H1 (cell line): ENCODE data around the gene P2RX1. TPM values are rescaled to one million over a fixed set of nuclear protein-coding genes. Genes with fewer than 3 reads are reported as not detected.

Source experiments
- CTCF ChIA-PET: fragments of 300-600 bp; sonication (Branson Sonifier 250); formaldehyde crosslinking; loops from one replicate; lab custom pipeline; 2021; ENCODE audit not compliant: partially characterized antibody; lab: Charles Lee
- POLR2A ChIA-PET: fragments of 300-600 bp; sonication (Branson Sonifier 250); formaldehyde crosslinking; loops from one replicate; lab custom pipeline; 2021; ENCODE audit warnings: inconsistent platforms; ENCODE audit not compliant: partially characterized antibody; lab: Charles Lee
- DNase-seq, 2 experiments: peaks; one replicate each; pipeline versions ENCODE4 v3.0.0 to v3.0.0-alpha.2; 2010 to 2022; ENCODE audit warnings: low spot score in 2 of 2, low read depth in 1 of 2, mixed read lengths in 1 of 2
- FAIRE-seq: peaks from 2 replicates; lab custom pipeline; 2011; peaks lifted over from hg19 to GRCh38; lab: Jason Lieb, UNC
- H2AFZ ChIP-seq: 2 replicates; pipeline ENCODE4 v1.8.1; 2012; ENCODE audit warnings: low read length, inconsistent platforms
- H2AK5ac ChIP-seq: 2 replicates; pipeline ENCODE4 v1.6.1; 2013; ENCODE audit warnings: low read depth, low read length
- H2BK120ac ChIP-seq: replicated peaks from 2 replicates; pipeline ENCODE3; 2013; ENCODE audit warnings: low read depth, low read length, inconsistent platforms
- H2BK12ac ChIP-seq: 2 replicates; pipeline ENCODE4 v1.6.1; 2013; ENCODE audit warnings: low read depth, low read length
- H2BK15ac ChIP-seq: 2 replicates; pipeline ENCODE4 v1.6.1; 2013; ENCODE audit warnings: low read length
- H2BK20ac ChIP-seq: 2 replicates; pipeline ENCODE4 v1.6.1; 2013; ENCODE audit warnings: low read length
- H2BK5ac ChIP-seq: 2 replicates; pipeline ENCODE4 v1.6.1; 2013; ENCODE audit warnings: low read depth, low read length
- H3K14ac ChIP-seq: 2 replicates; pipeline ENCODE4 v1.6.1; 2013; ENCODE audit warnings: inconsistent platforms; ENCODE audit not compliant: insufficient read length
- H3K18ac ChIP-seq: 2 replicates; pipeline ENCODE4 v1.6.1; 2013; ENCODE audit warnings: low read length; ENCODE audit errors: extremely low read depth
- H3K23ac ChIP-seq: 2 replicates; pipeline ENCODE4 v1.6.1; 2013; ENCODE audit warnings: inconsistent platforms; ENCODE audit not compliant: insufficient read length
- H3K23me2 ChIP-seq: 2 replicates; pipeline ENCODE4 v1.6.1; 2013; ENCODE audit warnings: low read depth, low read length
- H3K27ac ChIP-seq: 2 replicates; pipeline ENCODE4 v1.6.1; 2011; ENCODE audit warnings: low read depth, low read length, inconsistent platforms
- H3K27me3 ChIP-seq, 4 experiments: replicated peaks in 1 of 4; 1 replicate in 1 of 4; 2 replicates in 3 of 4; pipeline versions ENCODE4 v1.6.1 to v1.8.1; 2011 to 2013; ENCODE audit warnings: low read length in 3 of 4, mild to moderate bottlenecking in 3 of 4, inconsistent platforms in 2 of 4, mixed read lengths in 2 of 4, moderate library complexity in 1 of 4; ENCODE audit not compliant: control insufficient read depth in 3 of 4, insufficient read depth in 3 of 4; ENCODE audit errors: extremely low read depth in 1 of 4
- H3K36me3 ChIP-seq, 4 experiments: 2 replicates each; pipeline versions ENCODE4 v1.6.1 to v1.8.1; 2011 to 2013; ENCODE audit warnings: mild to moderate bottlenecking in 4 of 4, low read length in 3 of 4, moderate library complexity in 2 of 4, control low read depth in 1 of 4, inconsistent platforms in 1 of 4; ENCODE audit not compliant: insufficient read depth in 4 of 4, control insufficient read depth in 2 of 4
- H3K4ac ChIP-seq: replicated peaks from 2 replicates; pipeline ENCODE3; 2013; ENCODE audit warnings: low read length, low read depth, mixed read lengths, inconsistent platforms; ENCODE audit not compliant: insufficient read length
- H3K4me1 ChIP-seq, 4 experiments: replicated peaks in 1 of 4; 1 replicate in 1 of 4; 2 replicates in 3 of 4; pipeline versions ENCODE4 v1.6.1 to v1.8.1; 2011 to 2013; ENCODE audit warnings: low read length in 3 of 4, inconsistent platforms in 2 of 4, mixed read lengths in 1 of 4; ENCODE audit not compliant: insufficient read depth in 4 of 4, control insufficient read depth in 3 of 4
- H3K4me2 ChIP-seq, 2 experiments: 2 replicates each; pipeline versions ENCODE4 v1.6.1 to v1.8.1; 2011 to 2013; ENCODE audit warnings: low read depth in 2 of 2, low read length in 2 of 2, control low read depth in 1 of 2, inconsistent platforms in 1 of 2, mild to moderate bottlenecking in 1 of 2; ENCODE audit not compliant: insufficient read depth in 1 of 2
- H3K4me3 ChIP-seq, 4 experiments: fragments of 200-600, 300-600 bp in 1 of 4; sonication (generic), shearing (Covaris generic), sonication (Bioruptor Twin) in 1 of 4; 2 replicates each; pipeline versions ENCODE4 v1.5.1 to v1.8.1; 2011 to 2016; ENCODE audit warnings: low read length in 4 of 4, low read depth in 3 of 4, control low read depth in 2 of 4, inconsistent platforms in 2 of 4, mild to moderate bottlenecking in 2 of 4, mixed read lengths in 1 of 4, moderate library complexity in 1 of 4; ENCODE audit not compliant: insufficient read depth in 2 of 4; ENCODE audit errors: extremely low read depth in 1 of 4
- H3K56ac ChIP-seq: replicated peaks from 2 replicates; pipeline ENCODE3; 2013; ENCODE audit warnings: low read depth, mild to moderate bottlenecking, mixed read lengths, low read length, inconsistent platforms; ENCODE audit not compliant: insufficient read length
- H3K79me1 ChIP-seq: 2 replicates; pipeline ENCODE4 v1.6.1; 2013; ENCODE audit warnings: low read depth, low read length, control low read depth
- H3K79me2 ChIP-seq, 2 experiments: 2 replicates each; pipeline versions ENCODE4 v1.6.1 to v1.8.1; 2012 to 2013; ENCODE audit warnings: low read length in 2 of 2, mild to moderate bottlenecking in 2 of 2, inconsistent platforms in 1 of 2; ENCODE audit not compliant: insufficient read depth in 2 of 2, control insufficient read depth in 1 of 2
- H3K9ac ChIP-seq, 4 experiments: replicated peaks in 1 of 4; 1 replicate in 1 of 4; 2 replicates in 3 of 4; pipeline versions ENCODE4 v1.6.1 to v1.8.1; 2011 to 2013; ENCODE audit warnings: low read depth in 3 of 4, low read length in 3 of 4, control low read depth in 2 of 4, mild to moderate bottlenecking in 2 of 4, moderate library complexity in 2 of 4, inconsistent platforms in 1 of 4; ENCODE audit errors: extremely low read depth in 1 of 4
- H3K9me3 ChIP-seq, 2 experiments: 2 replicates each; pipeline versions ENCODE4 v1.6.1 to v1.8.1; 2012 to 2013; ENCODE audit warnings: mild to moderate bottlenecking in 2 of 2, moderate library complexity in 2 of 2, control low read depth in 1 of 2, inconsistent platforms in 1 of 2, low read depth in 1 of 2, low read length in 1 of 2, mixed read lengths in 1 of 2; ENCODE audit not compliant: insufficient read depth in 2 of 2
- H4K20me1 ChIP-seq, 2 experiments: replicated peaks in 1 of 2; 2 replicates each; pipeline versions ENCODE3 to v1.8.1; 2011 to 2013; ENCODE audit warnings: inconsistent platforms in 2 of 2, low read length in 2 of 2, mild to moderate bottlenecking in 1 of 2; ENCODE audit not compliant: insufficient read depth in 2 of 2, control insufficient read depth in 1 of 2
- H4K5ac ChIP-seq: 2 replicates; pipeline ENCODE4 v1.6.1; 2013; ENCODE audit warnings: low read length, low read depth, mixed read lengths, inconsistent platforms; ENCODE audit not compliant: insufficient read length
- H4K8ac ChIP-seq: 2 replicates; pipeline ENCODE4 v1.8.0; 2013; ENCODE audit warnings: mild to moderate bottlenecking, moderate library complexity, low read length, inconsistent platforms; ENCODE audit not compliant: insufficient read depth; ENCODE audit errors: extremely low read depth
- H4K91ac ChIP-seq: replicated peaks from 2 replicates; pipeline ENCODE3; 2013; ENCODE audit warnings: low read length, mixed read lengths, inconsistent platforms; ENCODE audit not compliant: insufficient read length
- CTBP2 ChIP-seq: IDR thresholded peaks from 2 replicates; pipeline ENCODE4 v1.7.0; 2011; ENCODE audit warnings: borderline replicate concordance, mild to moderate bottlenecking, moderate library complexity, mixed read lengths, low read length; ENCODE audit not compliant: insufficient read depth, insufficient read length
- EGR1 ChIP-seq: IDR thresholded peaks from 2 replicates; pipeline ENCODE4 v1.6.1; 2011; ENCODE audit warnings: low read depth, low read length, borderline replicate concordance
- EP300 ChIP-seq, 2 experiments: IDR thresholded peaks; 1 replicate in 1 of 2; 2 replicates in 1 of 2; pipeline ENCODE4 v1.6.1; 2011 to 2012; ENCODE audit warnings: low read depth in 2 of 2, low read length in 2 of 2, mild to moderate bottlenecking in 2 of 2, borderline replicate concordance in 1 of 2, inconsistent platforms in 1 of 2, moderate library complexity in 1 of 2
- KDM1A ChIP-seq: fragments of 200-600, 300-600 bp; sonication (generic); IDR thresholded peaks from 2 replicates; pipeline ENCODE4 v1.7.1; 2016; ENCODE audit warnings: mild to moderate bottlenecking, low read length, borderline replicate concordance
- KDM5A ChIP-seq: fragments of 200-600 bp; IDR thresholded peaks from 2 replicates; pipeline ENCODE4 v1.7.1; 2012; ENCODE audit warnings: mild to moderate bottlenecking, low read length, inconsistent platforms, mixed read lengths
- POLR2A ChIP-seq, 2 experiments: IDR thresholded peaks; 1 replicate in 1 of 2; 2 replicates in 1 of 2; pipeline ENCODE4 v1.6.1; 2011; ENCODE audit warnings: low read depth in 2 of 2, low read length in 2 of 2, mild to moderate bottlenecking in 2 of 2; ENCODE audit errors: control extremely low read depth in 1 of 2
- POLR2AphosphoS5 ChIP-seq: IDR thresholded peaks from 2 replicates; pipeline ENCODE4 v1.6.1; 2011; ENCODE audit warnings: low read depth, low read length
- POU5F1 ChIP-seq: IDR thresholded peaks from 2 replicates; pipeline ENCODE4 v1.6.1; 2011; ENCODE audit warnings: low read depth, mild to moderate bottlenecking, low read length, moderate library complexity
- SIN3A ChIP-seq, 2 experiments: IDR thresholded peaks in 1 of 2; conservative IDR thresholded peaks in 1 of 2; 2 replicates each; pipeline ENCODE4 v1.6.1; 2011 to 2012; ENCODE audit warnings: low read length in 2 of 2, improper control_type of control experiment in 1 of 2, low read depth in 1 of 2, mild to moderate bottlenecking in 1 of 2
- SP1 ChIP-seq: IDR thresholded peaks from 2 replicates; pipeline ENCODE4 v1.6.1; 2011; ENCODE audit warnings: low read depth, low read length
- TAF7 ChIP-seq: optimal IDR thresholded peaks from 2 replicates; pipeline ENCODE3; 2011; ENCODE audit warnings: low read depth, mild to moderate bottlenecking, inconsistent platforms, low read length, moderate library complexity, borderline replicate concordance
- TBP ChIP-seq: IDR thresholded peaks from 2 replicates; pipeline ENCODE4 v1.6.1; 2011; ENCODE audit warnings: low read depth, low read length, improper control_type of control experiment
- TCF12 ChIP-seq: IDR thresholded peaks from 2 replicates; pipeline ENCODE4 v1.6.1; 2011; ENCODE audit warnings: low read depth, mild to moderate bottlenecking, low read length
- TEAD4 ChIP-seq: IDR thresholded peaks from 2 replicates; pipeline ENCODE4 v1.6.1; 2012; ENCODE audit warnings: low read depth, low read length, inconsistent platforms, mixed read lengths
- YY1 ChIP-seq: IDR thresholded peaks from 2 replicates; pipeline ENCODE4 v1.6.1; 2011; ENCODE audit warnings: low read depth, mild to moderate bottlenecking, low read length
- WGBS, 2 experiments: shearing (Covaris generic) in 1 of 2; methylation state at CpG; one replicate each; pipeline versions ENCODE4 v1.1.6 to v1.1.7; 2013 to 2015; ENCODE audit warnings: low lambda C conversion rate in 2 of 2, mixed read lengths in 2 of 2, inconsistent platforms in 1 of 2, low coverage in 1 of 2, missing lambda C conversion rate in 1 of 2; ENCODE audit not compliant: insufficient replicate concordance in 2 of 2, insufficient coverage in 1 of 2, insufficient read length in 1 of 2; ENCODE audit errors: extremely low coverage in 1 of 2, missing lambda C conversion rate in 1 of 2; 5-methylcytosine and 5-hydroxymethylcytosine counted together
- polyA plus RNA-seq, 7 experiments: library from polyadenylated mRNA; depleted of rRNA in 3 of 7; stranded (reverse) in 5 of 7; unstranded in 2 of 7; fragments of >200 nt in 5 of 7; fragments of 200-250 nt in 2 of 7; gene quantifications; 1 replicate in 5 of 7; 2 replicates in 1 of 7; 4 replicates in 1 of 7; pipeline versions ENCODE4 v1.2.1 to v1.2.3, GENCODE V29; 2011 to 2013; ENCODE audit warnings: missing spikeins in 2 of 7, mixed read lengths in 2 of 7
- total RNA-seq: library from RNA; stranded (reverse); fragmentation: NEBNext Ultra II Directional; extraction: Animal tissue kit (Norgen Biotek cat#: 25700); gene quantifications from 2 replicates; pipeline ENCODE4 v1.2.1, GENCODE V29; 2021

P2RX1 gene
- total and polyA plus RNA-seq, 2 of the 8 experiments (the other 6 are each of a cell fraction or from before 2014, with no cell fraction given): 0.45 to 1.1 TPM

DNA sequence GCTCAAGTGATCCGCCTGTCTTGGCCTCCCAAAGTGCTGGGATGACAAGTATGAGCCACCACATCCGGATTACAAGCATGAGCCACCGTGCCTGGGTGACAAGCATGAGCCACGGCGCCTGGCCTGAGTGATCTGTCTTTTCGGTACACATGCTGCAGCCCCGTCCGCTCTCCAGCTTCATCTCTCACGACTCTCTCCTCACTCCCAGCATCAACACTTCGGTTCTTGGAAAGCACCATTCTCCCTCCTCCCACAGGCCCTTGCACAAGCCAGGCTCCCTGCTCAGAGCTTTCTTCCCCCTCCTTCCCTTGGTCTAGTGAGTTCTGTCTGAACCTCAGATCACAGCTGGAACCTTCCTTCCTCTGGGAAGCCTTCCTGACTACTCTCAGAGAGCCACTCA is 63.7 kb downstream of the P2RX1 start:
- WGBS, 2 experiments: 87% methylated on average over 10 of the region's 10 CpGs; no CpG with 5 or more reads in 1 of the 2 experiments
- CTCF ChIA-PET: interaction anchor here (1.6 kb wide), 1 partner anchor 9 kb away, joined by 4 read pairs; no protein-coding TSS in a partner anchor

More for the DNA sequence above, 63.7 kb downstream of the P2RX1 start:
- H4K91ac ChIP-seq: no peak overlapping the region
- no peaks in the 10 kb centered on the region for H4K20me1 ChIP-seq
- no peak overlapping the region for H3K4me2 ChIP-seq
- H2AK5ac ChIP-seq: no peak overlapping the region
- H3K79me2 ChIP-seq: no peaks in the 10 kb centered on the region
- H2BK5ac ChIP-seq: no peak overlapping the region
- POLR2A ChIA-PET: no interaction called here
- DNase-seq (no peak), FAIRE-seq (no peak)
- H3K18ac ChIP-seq: no peak overlapping the region
- no peak overlapping the region for H2BK120ac ChIP-seq
- H3K4me3 ChIP-seq: no peak overlapping the region
- no peak for TF ChIP-seq KDM5A
- TF ChIP-seq POU5F1: no peak
- TF ChIP-seq SIN3A (conservative IDR thresholded peaks at IDR 0.05 in 1 of 2, IDR thresholded peaks at IDR 0.05 in 1 of 2; ENCODE audit: low read depth in 1 of 2, low read length in 2 of 2): no peak
- TF ChIP-seq TBP: no peak
- TF ChIP-seq TEAD4: no peak
- no peak for TF ChIP-seq POLR2A (IDR thresholded peaks at IDR 0.05; ENCODE audit: control extremely low read depth in 1 of 2, low read depth in 2 of 2, low read length in 2 of 2)
- TF ChIP-seq EP300 (IDR thresholded peaks at IDR 0.05; ENCODE audit: borderline replicate concordance in 1 of 2, low read depth in 2 of 2, low read length in 2 of 2): no peak
- no peak for TF ChIP-seq SP1
- no peak for TF ChIP-seq EGR1
- TF ChIP-seq TCF12: no peak
- no peak for TF ChIP-seq POLR2AphosphoS5
- no peak for TF ChIP-seq YY1
- TF ChIP-seq KDM1A: no peak
- no peak for TF ChIP-seq TAF7
- no peak for TF ChIP-seq CTBP2
- TF ChIP-seq, all 59 proteins: peak for 0
- Histone ChIP-seq H3K9me3 (no peaks in the 10 kb centered on the region; a peak in 1 of 4 replicates), H2BK15ac (no peak overlapping the region), H3K23me2 (no peaks in the 10 kb centered on the region), H3K27ac (no peak overlapping the region), H3K14ac (no peak overlapping the region), H3K79me1 (no peaks in the 10 kb centered on the region), H3K4ac (no peak overlapping the region), H4K8ac (no peak overlapping the region), H3K56ac (no peak overlapping the region), H3K4me1 (no peaks in the 10 kb centered on the region), H3K27me3 (no peaks in the 10 kb centered on the region; a peak in 1 of 7 replicates), H2BK12ac (no peak overlapping the region), H3K36me3 (no peaks in the 10 kb centered on the region), H2AFZ (no peak overlapping the region), H4K5ac (no peak overlapping the region), H2BK20ac (no peak overlapping the region), H3K9ac (no peak overlapping the region), H3K23ac (no peak overlapping the region)
